CD4-positive, alpha-beta T cell (primary cell): ENCODE data around the gene PPM1G. TPM values are rescaled to one million over a fixed set of nuclear protein-coding genes. Genes with fewer than 3 reads are reported as not detected.

Experiments
- ATAC-seq: fragments of 200-7000 bp; cut with Tn5 transposase; one replicate; pipeline ENCODE4 v1.10.0; 2022; ENCODE audit warnings: mild to moderate bottlenecking; ENCODE audit not compliant: poor library complexity
- CTCF ChIA-PET: fragments of 350-600 bp; sonication (Branson Sonifier 250); formaldehyde crosslinking; loops from one replicate; lab custom pipeline; 2021; ENCODE audit warnings: antibody characterized with exemption, inconsistent platforms; lab: Charles Lee
- POLR2A ChIA-PET: fragments of 350-600 bp; sonication (Branson Sonifier 250); formaldehyde crosslinking; loops from one replicate; lab custom pipeline; 2021; ENCODE audit warnings: antibody characterized with exemption, inconsistent platforms; lab: Charles Lee
- DNase-seq, 14 experiments: peaks; one replicate each; pipeline ENCODE4 v3.0.0-alpha.2; 2013 to 2020; ENCODE audit warnings: mixed read lengths in 2 of 14
- H3K27ac ChIP-seq, 2 donors: one replicate each; pipeline versions ENCODE4 v1.5.1 to v1.7.0; 2013; ENCODE audit warnings: low read length in 2 of 2, low read depth in 1 of 2, mild to moderate bottlenecking in 1 of 2
- H3K27me3 ChIP-seq, 2 experiments: 1 replicate in 1 of 2; 2 replicates in 1 of 2; pipeline versions ENCODE4 v1.6.1 to v1.7.0; 2013; ENCODE audit warnings: low read length in 2 of 2, control low read depth in 1 of 2, mild to moderate bottlenecking in 1 of 2, moderate library complexity in 1 of 2; ENCODE audit not compliant: insufficient read depth in 2 of 2, control insufficient read depth in 1 of 2
- H3K36me3 ChIP-seq: one replicate; pipeline ENCODE4 v1.6.1; 2013; ENCODE audit warnings: low read length, control low read depth; ENCODE audit not compliant: insufficient read depth
- H3K4me1 ChIP-seq: one replicate; pipeline ENCODE4 v1.6.1; 2013; ENCODE audit warnings: low read length, control low read depth; ENCODE audit not compliant: insufficient read depth
- H3K4me3 ChIP-seq: one replicate; pipeline ENCODE4 v1.5.1; 2013; ENCODE audit warnings: mild to moderate bottlenecking, low read length, moderate library complexity
- H3K9me3 ChIP-seq, 2 experiments: 1 replicate in 1 of 2; 2 replicates in 1 of 2; pipeline versions ENCODE4 v1.6.1 to v1.7.0; 2013; ENCODE audit warnings: low read length in 2 of 2, mild to moderate bottlenecking in 2 of 2, control low read depth in 1 of 2, moderate library complexity in 1 of 2; ENCODE audit not compliant: control insufficient read depth in 1 of 2, insufficient read depth in 1 of 2
- H3K27ac Mint-ChIP-seq: one replicate; pipeline ENCODE4 v1.8.0; 2020; ENCODE audit warnings: mixed read lengths
- H3K27me3 Mint-ChIP-seq: one replicate; pipeline ENCODE4 v1.8.0; 2021; ENCODE audit warnings: mixed read lengths
- H3K36me3 Mint-ChIP-seq: one replicate; pipeline ENCODE4 v1.8.0; 2021; ENCODE audit warnings: low read depth, mixed read lengths
- H3K4me1 Mint-ChIP-seq: one replicate; pipeline ENCODE4 v1.8.0; 2021; ENCODE audit warnings: low read depth, mixed read lengths
- H3K4me3 Mint-ChIP-seq: one replicate; pipeline ENCODE4 v1.8.0; 2020; ENCODE audit warnings: mild to moderate bottlenecking, mixed read lengths
- H3K9me3 Mint-ChIP-seq: one replicate; pipeline ENCODE4 v1.8.0; 2020; ENCODE audit warnings: mixed read lengths
- intact Hi-C, 2 experiments: fragments of 100-400 bp; cut with DNase I in 1 of 2; cut with micrococcal nuclease in 1 of 2; formaldehyde crosslinking; loops; one replicate each; pipeline versions ENCODE4 v1.15.1 to v1.9.0; 2023 to 2025; cut with DNase I, micrococcal nuclease
- total RNA-seq, 174 experiments: library from RNA in 2 of 174; stranded (reverse) in 2 of 174; gene quantifications; one replicate each; pipeline ENCODE4 v1.2.3 and lab custom pipeline; 2021 to 2026
- TF ChIP-seq, protein P1 (sequence below): fragments of 200-600 bp; IDR thresholded peaks from one replicate; pipeline ENCODE4 v1.8.0; 2022; ENCODE audit warnings: antibody characterized with exemption, mild to moderate bottlenecking

PPM1G gene
- total RNA-seq, 2 experiments from 2014 or later: 30.4 to 31.2 TPM

DNA sequence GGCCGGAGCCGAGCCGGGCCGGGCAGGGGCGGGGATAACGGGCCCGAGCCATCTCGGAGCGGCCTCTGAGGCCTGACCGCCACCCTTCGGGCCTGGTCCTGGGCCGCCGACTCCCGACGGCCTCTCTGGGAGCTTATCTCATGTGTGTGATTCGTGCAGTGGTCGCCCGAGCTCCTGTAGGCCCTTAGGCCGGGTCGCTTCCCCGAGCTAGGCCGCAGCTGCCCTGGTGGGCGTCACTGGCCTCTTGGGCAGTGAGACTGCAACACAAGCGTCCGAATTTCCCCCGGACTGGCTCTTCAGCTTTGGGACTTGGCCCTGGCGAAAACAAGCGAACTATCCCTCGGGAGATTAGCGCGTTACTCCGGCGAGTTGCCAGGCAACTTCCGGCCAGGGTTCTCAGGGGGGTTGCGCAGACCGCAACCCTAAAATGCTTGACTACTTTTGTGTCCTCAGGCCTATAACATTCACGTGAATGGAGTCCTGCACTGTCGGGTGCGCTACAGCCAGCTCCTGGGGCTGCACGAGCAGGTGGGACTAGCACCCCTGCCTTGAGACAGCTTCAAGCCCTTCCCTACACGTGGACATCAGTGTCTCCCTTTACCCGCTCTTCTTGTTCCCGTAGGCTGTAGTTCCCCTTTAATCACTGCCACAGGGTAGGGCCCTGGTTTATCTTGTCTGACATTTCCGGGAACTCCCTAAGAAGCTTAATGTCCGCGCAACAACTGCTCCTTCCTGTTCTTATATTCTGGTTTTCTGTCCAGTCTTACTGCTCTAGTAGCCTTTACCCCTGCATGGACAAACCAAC lies 38.4 kb downstream of the PPM1G start:
- peak; percentile 0 for ATAC-seq

DNA sequence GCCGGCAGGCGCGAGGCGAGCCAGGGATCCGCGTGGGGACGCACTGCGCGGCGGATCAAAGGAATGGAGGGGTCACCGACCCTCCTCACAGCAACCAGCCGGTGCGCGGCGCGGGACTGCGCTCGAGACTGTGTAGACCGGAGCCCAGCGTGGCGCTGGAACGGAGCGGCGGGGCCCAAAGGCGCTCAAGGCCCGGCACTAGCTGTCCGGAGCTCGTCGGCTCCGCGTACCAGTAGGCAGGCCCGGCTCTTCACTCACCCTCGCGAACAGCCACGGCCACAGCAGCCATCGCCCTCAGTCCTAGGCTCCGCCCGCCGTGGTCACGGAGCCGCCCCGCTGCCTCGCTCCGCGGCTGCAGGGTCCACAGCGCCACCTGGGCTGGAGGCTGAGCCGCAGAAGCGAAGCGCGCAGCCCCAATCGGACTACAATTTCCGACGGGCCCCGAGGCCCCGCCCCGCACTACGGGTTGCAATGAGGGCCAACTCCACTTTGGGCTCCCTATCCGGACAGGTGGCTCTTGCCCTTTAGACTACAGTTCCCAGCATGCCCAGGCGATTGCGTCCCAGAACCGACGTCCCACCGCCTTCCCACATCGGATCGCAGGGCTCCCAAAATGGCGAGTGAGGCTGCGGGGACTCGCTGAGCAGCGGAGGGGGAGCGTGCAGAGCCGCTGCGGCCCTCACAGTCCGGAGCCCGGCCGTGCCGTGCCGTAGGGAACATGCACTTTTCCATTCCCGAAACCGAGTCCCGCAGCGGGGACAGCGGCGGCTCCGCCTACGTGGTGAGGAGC lies 39.2 kb downstream of the PPM1G start, which contains the start of the genes EIF2B4 and SNX17:
EIF2B4 (minus strand) TSS at position 313 of the 790 bp plus-strand sequence; CDS start at position 289, 24 bp downstream.
SNX17 (plus strand) TSS at position 591 of the 790 bp plus-strand sequence; CDS start at position 719, 128 bp downstream.
- CTCF ChIA-PET: interaction anchor here (0.9 to 1.5 kb wide), 11 partner anchors 11 to 119 kb away, joined by 3 to 8 read pairs (median 4); partner anchors contain the start of genes MPV17, NRBP1, PPM1G and ZNF513
- Mint-ChIP-seq H3K27me3 (no peaks in the 10 kb centered on the region), H3K9me3 (no peaks in the 10 kb centered on the region), H3K36me3 (peaks cover 81% of the 10 kb centered on the region), H3K27ac (peak within 1 kb of the TSS; percentile 83), H3K4me3 (peak within 1 kb of the TSS; percentile 96), H3K4me1 (peaks cover 42% of the 10 kb centered on the region)
- TF ChIP-seq, protein P1, sequence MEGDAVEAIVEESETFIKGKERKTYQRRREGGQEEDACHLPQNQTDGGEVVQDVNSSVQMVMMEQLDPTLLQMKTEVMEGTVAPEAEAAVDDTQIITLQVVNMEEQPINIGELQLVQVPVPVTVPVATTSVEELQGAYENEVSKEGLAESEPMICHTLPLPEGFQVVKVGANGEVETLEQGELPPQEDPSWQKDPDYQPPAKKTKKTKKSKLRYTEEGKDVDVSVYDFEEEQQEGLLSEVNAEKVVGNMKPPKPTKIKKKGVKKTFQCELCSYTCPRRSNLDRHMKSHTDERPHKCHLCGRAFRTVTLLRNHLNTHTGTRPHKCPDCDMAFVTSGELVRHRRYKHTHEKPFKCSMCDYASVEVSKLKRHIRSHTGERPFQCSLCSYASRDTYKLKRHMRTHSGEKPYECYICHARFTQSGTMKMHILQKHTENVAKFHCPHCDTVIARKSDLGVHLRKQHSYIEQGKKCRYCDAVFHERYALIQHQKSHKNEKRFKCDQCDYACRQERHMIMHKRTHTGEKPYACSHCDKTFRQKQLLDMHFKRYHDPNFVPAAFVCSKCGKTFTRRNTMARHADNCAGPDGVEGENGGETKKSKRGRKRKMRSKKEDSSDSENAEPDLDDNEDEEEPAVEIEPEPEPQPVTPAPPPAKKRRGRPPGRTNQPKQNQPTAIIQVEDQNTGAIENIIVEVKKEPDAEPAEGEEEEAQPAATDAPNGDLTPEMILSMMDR: peak; percentile 80
- intact Hi-C loops: loop anchor here (1.0 to 5.0 kb wide), 8 partner anchors 10 to 283 kb away; partner anchors contain the start of genes GTF3C2 (in 2 of the 2), PPM1G (in 2 of the 2), ATRAID (in 1 of the 2) and IFT172 (in 1 of the 2)
- peak within 1 kb of the TSS; percentile 71 for H3K4me3 ChIP-seq
- H3K4me1 ChIP-seq: peaks cover 46% of the 10 kb centered on the region
- H3K27me3 ChIP-seq: no peaks in the 10 kb centered on the region
- no peaks in the 10 kb centered on the region for H3K9me3 ChIP-seq
- POLR2A ChIA-PET: interaction anchor here (0.6 to 5.9 kb wide), 11 partner anchors 10 to 319 kb away, joined by 4 to 45 read pairs (median 7); partner anchors contain the start of genes AGBL5, GTF3C2, MPV17 and NRBP1
- peak within 1 kb of the TSS; percentile 86 to 88 for H3K27ac ChIP-seq
- peak; percentile 98 to 100 (median 99) for DNase-seq
- H3K36me3 ChIP-seq: peaks cover 61% of the 10 kb centered on the region
- peak; percentile 89 for ATAC-seq

More for the DNA sequence above, 38.4 kb downstream of the PPM1G start:
- intact Hi-C loops: loop anchor here (1.0 to 5.0 kb wide), 8 partner anchors 9 to 284 kb away; partner anchors contain the start of genes GTF3C2 (in 2 of the 2), PPM1G (in 2 of the 2), ATRAID (in 1 of the 2) and IFT172 (in 1 of the 2)
- H3K4me3 ChIP-seq: peak overlapping the region; percentile 71
- peak in 6 of 14 experiments; percentile 14 to 72 (median 40) for DNase-seq
- H3K4me3 Mint-ChIP-seq: peak overlapping the region; percentile 96
- peaks cover 42% of the 10 kb centered on the region for H3K4me1 Mint-ChIP-seq
- H3K27me3 Mint-ChIP-seq: no peaks in the 10 kb centered on the region
- H3K9me3 Mint-ChIP-seq: no peaks in the 10 kb centered on the region
- H3K27me3 ChIP-seq: no peaks in the 10 kb centered on the region
- POLR2A ChIA-PET: interaction anchor here (0.6 to 5.9 kb wide), 8 partner anchors 9 to 320 kb away, joined by 3 to 45 read pairs (median 10); partner anchors contain the start of genes AGBL5, CCDC121, GPN1 and GTF3C2
- no peaks in the 10 kb centered on the region for H3K9me3 ChIP-seq
- H3K36me3 Mint-ChIP-seq: peaks cover 82% of the 10 kb centered on the region
- peaks cover 63% of the 10 kb centered on the region for H3K36me3 ChIP-seq
- CTCF ChIA-PET: interaction anchor here (1.0 to 1.9 kb wide), 3 partner anchors 38 to 59 kb away, joined by 3 to 8 read pairs (median 3); partner anchors contain the start of genes MPV17 and PPM1G
- H3K27ac Mint-ChIP-seq: peak overlapping the region; percentile 83
- TF ChIP-seq, protein P1: no peak
- peaks cover 46% of the 10 kb centered on the region for H3K4me1 ChIP-seq
- H3K27ac ChIP-seq: peak overlapping the region; percentile 86 to 88
